ENCODE measurements around the gene AACS. TPM values are rescaled to one million over a fixed set of nuclear protein-coding genes. Genes with fewer than 3 reads are reported as not detected.

AACS gene
- total RNA-seq, 6 experiments from 2014 or later = 3.2 to 11.3 (median 4.8) TPM

- DNase-seq (no peak), ATAC-seq (peak in 1 of 4 donors; percentile 2)
- Histone ChIP-seq H3K36me3 (no peaks in the 10 kb centered on the region), H3K27me3 (peaks cover 0 to 22% of the 10 kb centered on the region in 2 donors), H3K4me3 (no peak overlapping the region), H3K4me1 (peaks cover 0 to 12% (median 0%) of the 10 kb centered on the region in 4 donors), H3K9me3 (no peaks in the 10 kb centered on the region), H3K27ac (no peak overlapping the region)
- intact Hi-C loops (cut with DNase I) = no loop called here
- no peak for TF ChIP-seq POLR2A (IDR thresholded peaks at IDR 0.05)
- TF ChIP-seq, protein P1, sequence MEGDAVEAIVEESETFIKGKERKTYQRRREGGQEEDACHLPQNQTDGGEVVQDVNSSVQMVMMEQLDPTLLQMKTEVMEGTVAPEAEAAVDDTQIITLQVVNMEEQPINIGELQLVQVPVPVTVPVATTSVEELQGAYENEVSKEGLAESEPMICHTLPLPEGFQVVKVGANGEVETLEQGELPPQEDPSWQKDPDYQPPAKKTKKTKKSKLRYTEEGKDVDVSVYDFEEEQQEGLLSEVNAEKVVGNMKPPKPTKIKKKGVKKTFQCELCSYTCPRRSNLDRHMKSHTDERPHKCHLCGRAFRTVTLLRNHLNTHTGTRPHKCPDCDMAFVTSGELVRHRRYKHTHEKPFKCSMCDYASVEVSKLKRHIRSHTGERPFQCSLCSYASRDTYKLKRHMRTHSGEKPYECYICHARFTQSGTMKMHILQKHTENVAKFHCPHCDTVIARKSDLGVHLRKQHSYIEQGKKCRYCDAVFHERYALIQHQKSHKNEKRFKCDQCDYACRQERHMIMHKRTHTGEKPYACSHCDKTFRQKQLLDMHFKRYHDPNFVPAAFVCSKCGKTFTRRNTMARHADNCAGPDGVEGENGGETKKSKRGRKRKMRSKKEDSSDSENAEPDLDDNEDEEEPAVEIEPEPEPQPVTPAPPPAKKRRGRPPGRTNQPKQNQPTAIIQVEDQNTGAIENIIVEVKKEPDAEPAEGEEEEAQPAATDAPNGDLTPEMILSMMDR (IDR thresholded peaks at IDR 0.05) = no peak
- WGBS (ENCODE audit: insufficient coverage, low coverage, low lambda C conversion rate, missing lambda C conversion rate) = 9% methylated on average over 8 of the region's 21 CpGs
Measured at GRCh38 chr12:125185311-125185739, 120.1 kb downstream of the AACS start.

DNA sequence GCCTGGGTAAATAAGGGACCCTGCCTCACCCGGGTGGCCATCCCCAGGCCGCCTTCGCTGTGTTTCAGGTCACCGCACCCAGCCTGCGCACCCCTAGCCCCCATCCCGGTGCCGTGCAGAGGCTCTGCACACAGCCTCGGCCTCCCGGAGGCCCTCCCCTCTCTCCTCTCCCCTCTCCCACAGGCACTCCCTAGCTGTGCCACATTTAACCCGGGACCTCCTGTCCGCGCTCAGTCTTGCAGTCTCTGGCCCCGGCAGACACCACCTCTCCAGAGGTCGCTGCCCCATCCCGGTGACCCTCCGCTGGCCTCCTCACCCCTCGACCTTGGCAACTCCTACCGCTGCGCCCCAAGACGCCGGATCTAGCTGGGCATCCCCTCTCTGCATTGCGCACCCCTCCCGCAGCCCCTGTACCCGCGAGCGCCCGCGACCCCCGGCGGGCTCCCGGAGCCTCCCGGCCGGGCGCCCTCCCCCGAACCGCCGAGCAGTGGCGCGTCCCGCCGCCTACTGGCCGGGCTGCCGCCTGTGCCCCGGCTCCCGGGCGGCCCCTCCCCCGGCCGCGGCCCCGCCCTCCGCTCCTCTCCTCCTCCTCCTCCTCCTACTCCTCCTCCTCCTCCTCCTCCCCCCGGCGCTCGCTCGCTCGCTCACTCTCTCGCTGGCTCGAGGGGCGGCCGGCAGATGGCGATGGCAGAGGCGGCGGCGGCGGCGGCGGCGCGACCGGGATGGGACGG lies 120.7 kb downstream of the AACS start, which contains the start of gene TMEM132B:
TMEM132B (plus strand) TSS at position 647 of the 731 bp plus-strand sequence.
- 1% methylated on average over 46 of the region's 71 CpGs for WGBS (ENCODE audit: insufficient coverage, low coverage, low lambda C conversion rate, missing lambda C conversion rate)
- Histone ChIP-seq H3K4me3 (peak within 1 kb of the TSS in 1 of 3 donors; percentile 36), H3K27ac (no peak within 1 kb of the TSS), H3K4me1 (peaks cover 0 to 12% (median 0%) of the 10 kb centered on the region in 4 donors), H3K9me3 (no peaks in the 10 kb centered on the region), H3K36me3 (no peaks in the 10 kb centered on the region), H3K27me3 (peaks cover 0 to 22% of the 10 kb centered on the region in 2 donors)
- DNase-seq (peak; percentile 82 to 86 (median 83)), ATAC-seq (peak; percentile 85 to 96 (median 92))
- intact Hi-C loops (cut with DNase I) = no loop called here
- TF ChIP-seq, protein P1 (IDR thresholded peaks at IDR 0.05) = peak; percentile 25 to 59 (median 40)
- no peak for TF ChIP-seq POLR2A (IDR thresholded peaks at IDR 0.05)

DNA sequence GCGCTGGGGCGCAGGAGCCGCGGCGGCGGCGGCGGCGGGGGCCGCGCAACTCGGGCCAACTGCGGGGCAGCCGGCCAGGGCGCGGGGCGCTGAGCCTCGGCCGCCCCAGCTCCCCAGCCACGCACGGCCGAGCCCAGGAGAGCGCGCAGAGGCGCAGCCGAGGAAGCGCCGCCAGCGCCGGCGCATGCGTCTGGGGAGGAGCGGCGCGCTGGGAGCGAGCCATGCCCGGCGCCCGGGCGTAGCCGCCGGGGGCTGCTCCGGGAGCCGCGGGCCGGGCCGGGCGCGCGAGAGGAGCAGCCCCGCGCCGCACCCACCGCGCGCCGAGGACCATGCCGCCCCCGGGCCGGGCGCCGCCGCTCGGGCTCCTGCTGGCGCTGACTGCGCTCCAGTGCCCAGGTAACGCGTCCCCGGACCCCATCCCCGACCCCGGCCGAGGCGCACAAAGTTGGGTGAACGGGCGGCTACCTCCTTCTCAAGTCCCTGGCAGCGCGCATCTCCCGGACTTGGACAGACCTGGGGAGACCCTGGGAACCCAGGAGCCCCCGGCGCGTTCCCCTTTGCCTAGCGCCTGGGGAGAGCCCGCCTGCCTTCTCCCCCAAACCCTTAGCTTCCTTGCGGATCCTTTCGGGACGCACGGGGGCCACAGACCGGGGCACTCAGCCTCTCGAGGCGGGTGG lies 121.4 kb downstream of the AACS start:
- no peak overlapping the region for H3K27ac ChIP-seq
- no peaks in the 10 kb centered on the region for H3K36me3 ChIP-seq
- TF ChIP-seq POLR2A (IDR thresholded peaks at IDR 0.05) = no peak
- TF ChIP-seq, protein P1 (IDR thresholded peaks at IDR 0.05) = no peak
- H3K27me3 ChIP-seq = peaks cover 0 to 22% of the 10 kb centered on the region in 2 donors
- no peaks in the 10 kb centered on the region for H3K9me3 ChIP-seq
- peaks cover 0 to 12% (median 0%) of the 10 kb centered on the region in 4 donors for H3K4me1 ChIP-seq
- H3K4me3 ChIP-seq = peak overlapping the region in 1 of 3 donors; percentile 36
- 3% methylated on average over 6 of the region's 90 CpGs for WGBS (ENCODE audit: insufficient coverage, low coverage, low lambda C conversion rate, missing lambda C conversion rate)
- intact Hi-C loops (cut with DNase I) = no loop called here
- DNase-seq = no peak
- peak in 1 of 4 donors; percentile 16 for ATAC-seq

- TF ChIP-seq, protein P1 (IDR thresholded peaks at IDR 0.05) = no peak
- no peak for TF ChIP-seq POLR2A (IDR thresholded peaks at IDR 0.05)
- H3K9me3 ChIP-seq = no peaks in the 10 kb centered on the region
- H3K4me3 ChIP-seq = no peak overlapping the region
- H3K36me3 ChIP-seq = no peaks in the 10 kb centered on the region
- ATAC-seq = no peak
- intact Hi-C loops (cut with DNase I) = no loop called here
- peaks cover 0 to 12% (median 0%) of the 10 kb centered on the region in 4 donors for H3K4me1 ChIP-seq
- 2% methylated on average over 9 of the region's 41 CpGs for WGBS (ENCODE audit: insufficient coverage, low coverage, low lambda C conversion rate, missing lambda C conversion rate)
- peak in 1 of 3 donors; percentile 23 for DNase-seq
- H3K27ac ChIP-seq = no peak overlapping the region
- peaks cover 0 to 22% of the 10 kb centered on the region in 2 donors for H3K27me3 ChIP-seq
Measured at GRCh38 chr12:125187148-125187745, 122.0 kb downstream of the AACS start.

Measured in right lobe of liver (tissue), 6 donors.